Fibroblast of the conjunctiva (primary cell): ENCODE results near the gene SH3BGRL2.
"Not testable (repeated sequence)": the region's sequence is repeated elsewhere in the genome, so short reads cannot be mapped to it uniquely, and the experiment has no call there.

Experiments
- DNase-seq: peaks from one replicate; pipeline ENCODE4 v3.0.0-alpha.2; 2010; ENCODE audit warnings: low read depth

Gene SH3BGRL2

DNA sequence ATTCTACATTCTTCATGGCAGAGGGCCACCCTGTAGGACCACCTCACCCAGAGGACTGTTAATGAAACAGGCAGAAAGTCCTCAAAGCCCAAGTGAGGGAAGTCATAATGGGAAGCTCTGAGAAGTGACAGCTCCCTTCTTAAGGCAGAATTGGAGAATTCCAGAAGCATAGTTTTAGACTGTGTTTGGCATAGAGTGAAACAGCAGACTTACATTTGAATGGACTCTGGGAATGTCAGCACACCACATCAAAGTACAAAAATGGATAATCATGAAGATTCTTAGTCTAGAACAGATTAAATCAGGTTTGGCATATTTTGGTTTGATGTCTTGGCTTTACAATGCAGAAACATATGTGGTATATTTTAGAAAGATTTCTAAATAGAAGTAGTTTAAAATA lies 17.9 kb downstream of the SH3BGRL2 start:
- DNase-seq: no peak

DNA sequence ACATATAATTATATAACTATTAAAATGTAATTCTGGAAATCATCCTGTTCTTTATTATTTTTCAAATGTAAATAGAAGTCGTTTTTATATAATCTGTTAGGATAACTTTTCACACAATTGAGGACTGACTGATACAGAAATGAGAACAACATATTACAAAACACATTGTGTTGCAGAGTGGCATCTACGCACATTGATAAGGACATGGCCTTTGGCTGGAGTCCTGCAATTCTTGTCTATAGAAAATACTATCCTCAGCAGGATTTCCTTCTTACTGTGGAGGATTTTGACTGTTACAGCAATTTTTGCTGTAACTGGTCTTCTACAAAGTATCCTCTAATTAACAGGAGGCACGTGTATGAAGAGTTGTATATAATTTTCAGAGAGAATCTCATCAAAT lies 19.8 kb downstream of the SH3BGRL2 start:
- DNase-seq: no peak

DNA sequence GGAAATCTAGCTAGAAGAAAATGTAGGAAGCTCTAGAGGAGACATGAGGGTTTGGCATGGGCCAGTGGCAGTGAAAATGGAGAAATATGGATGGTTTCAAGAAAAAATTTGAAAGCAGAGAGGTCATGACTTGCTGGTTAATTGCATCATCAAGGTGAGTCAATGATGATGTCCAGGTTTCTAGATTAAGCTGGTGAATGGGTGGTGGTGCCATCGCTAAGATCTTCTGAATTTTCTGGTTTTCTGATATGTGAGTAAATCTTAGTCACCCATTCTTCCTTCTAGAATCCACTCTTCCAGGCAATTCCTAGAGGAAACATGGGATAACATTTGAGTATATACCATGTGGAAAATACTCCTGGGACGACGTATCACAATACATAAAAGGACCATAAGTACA lies 25.0 kb downstream of the SH3BGRL2 start:
- no peak for DNase-seq

DNA sequence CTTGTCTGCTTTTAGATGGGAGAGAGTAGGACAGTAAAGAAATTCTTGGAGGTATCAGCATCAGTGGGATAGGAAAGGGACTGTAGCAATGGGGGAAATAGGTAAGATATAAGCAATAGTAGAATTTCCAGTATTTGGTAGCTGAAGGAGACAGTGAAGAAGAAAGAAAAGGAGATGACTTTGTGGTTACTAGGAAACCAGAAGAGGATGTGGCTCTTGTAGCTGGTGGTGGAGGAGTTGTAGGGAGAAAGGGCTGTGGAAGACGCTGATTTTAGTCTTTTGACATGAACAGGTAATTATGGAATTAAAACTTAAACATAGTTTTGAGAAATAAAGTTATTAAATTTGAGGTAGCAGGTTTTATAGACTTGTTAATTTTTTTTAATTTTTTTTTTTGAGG lies 26.1 kb downstream of the SH3BGRL2 start:
- DNase-seq: no peak

DNA sequence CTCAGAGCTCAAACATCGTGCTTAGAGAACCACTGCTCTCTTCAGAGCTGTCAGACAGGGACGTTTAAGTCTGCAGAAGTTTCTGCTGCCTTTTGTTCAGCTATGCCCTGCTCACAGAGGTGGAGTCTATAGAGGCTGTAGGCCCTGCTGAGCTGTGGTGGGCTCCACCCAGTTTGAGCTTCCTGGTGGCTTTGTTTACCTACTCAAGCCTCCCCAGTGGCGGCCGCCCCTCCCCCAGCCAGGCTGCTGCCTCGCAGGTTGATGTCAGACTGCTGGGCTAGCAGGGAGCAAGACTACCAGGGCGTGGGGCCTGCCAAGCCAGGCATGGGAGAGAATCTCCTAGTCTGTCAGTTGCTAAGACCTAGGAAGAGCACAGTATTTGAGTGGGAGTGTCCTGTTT lies 32.5 kb downstream of the SH3BGRL2 start:
- DNase-seq: not testable (repeated sequence)

DNA sequence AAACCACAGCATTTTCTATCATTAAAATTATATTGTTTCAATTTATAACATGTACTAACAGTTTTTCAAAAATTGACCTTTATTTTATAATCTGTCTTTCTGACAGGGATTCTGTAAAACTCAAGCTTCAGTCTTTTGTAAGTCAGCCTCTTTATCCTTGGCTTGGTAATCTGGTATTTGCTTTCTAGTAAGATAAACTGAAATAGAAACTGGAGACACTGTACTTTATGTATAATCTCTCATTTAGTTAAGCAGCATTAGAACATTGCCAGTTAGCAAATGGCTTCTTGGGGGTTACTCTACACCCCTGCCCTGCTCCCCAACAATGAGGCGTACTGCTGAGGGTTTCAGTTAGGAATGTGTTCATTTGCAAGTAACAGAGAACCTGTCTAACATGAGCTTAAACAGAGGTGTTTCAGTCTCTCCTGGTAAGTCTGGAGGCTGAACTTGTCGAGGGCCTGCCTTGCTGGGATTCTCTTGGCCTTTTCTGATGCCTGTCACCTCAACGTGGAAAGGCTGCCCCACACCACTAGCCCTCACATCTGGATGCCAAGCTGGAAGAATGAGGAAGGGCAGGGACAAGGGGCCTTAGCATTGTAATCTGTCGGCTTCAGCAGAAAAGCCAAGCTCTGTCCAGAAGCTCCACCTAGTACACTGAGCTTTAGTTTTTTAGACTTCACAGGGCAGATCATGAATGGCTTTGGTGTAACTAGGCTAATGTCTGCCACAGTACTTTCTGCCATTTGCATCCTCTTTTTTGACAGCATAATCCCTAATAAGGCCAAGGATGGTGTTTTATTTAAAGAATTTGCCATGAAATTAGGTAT lies 34.8 kb downstream of the SH3BGRL2 start:
- no peak for DNase-seq

DNA sequence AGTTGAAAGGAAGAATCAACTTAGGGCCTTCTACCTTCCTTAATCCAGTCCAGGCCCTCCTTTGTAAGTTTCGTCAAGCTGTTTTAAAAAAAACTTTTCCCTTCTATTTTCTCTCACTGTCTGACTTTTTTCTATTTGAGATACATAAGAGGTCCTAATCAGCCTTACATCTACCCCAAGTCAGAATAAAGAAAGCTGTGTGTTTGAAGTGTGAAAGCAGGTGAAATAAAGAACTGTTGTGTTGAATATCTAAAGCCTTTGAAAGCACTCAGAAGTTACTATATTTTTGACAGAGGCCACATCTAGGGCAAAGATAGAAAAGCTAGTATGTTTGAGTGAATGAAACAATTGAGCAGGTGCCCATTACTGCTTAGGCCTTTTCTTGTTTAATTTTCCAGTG lies 35.5 kb downstream of the SH3BGRL2 start:
- no peak for DNase-seq

DNA sequence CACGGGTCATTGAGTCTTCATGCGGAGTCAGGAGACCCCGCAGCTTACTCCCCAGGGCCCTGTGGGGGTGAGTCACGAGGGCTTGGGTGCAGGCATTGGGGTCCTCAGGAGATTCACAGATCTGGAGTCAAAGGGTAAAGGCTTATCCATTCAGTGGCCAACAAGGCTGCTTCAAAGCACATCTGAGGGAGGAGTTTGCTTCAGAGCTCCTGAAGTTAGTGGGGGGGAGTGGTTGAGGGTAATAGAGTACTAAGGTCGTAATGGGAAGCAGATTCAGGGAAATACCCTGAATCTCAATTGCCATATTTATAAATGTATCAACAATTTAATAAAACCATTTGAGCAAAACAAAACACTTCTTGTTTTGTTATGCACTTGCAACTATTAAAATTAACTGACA lies 37.3 kb downstream of the SH3BGRL2 start:
- no peak for DNase-seq

DNA sequence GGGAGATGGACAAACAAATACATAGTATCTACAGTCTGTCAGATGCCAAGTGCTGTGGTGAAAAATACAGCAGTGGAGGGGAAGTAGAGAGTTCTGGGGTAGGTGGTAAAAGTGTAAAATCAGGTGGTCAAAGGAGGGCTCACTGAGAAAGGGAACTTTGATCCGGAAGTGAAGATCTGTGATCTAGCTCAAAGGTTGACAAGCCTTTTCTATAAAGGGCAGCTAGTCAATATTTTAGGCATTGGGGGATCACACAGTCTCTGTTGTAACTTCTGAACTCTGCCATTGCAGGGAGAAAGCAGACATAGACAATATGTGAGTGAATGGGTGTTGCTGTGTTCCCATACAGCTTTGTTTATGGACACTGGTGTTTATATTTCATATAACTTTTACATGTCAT lies 38.6 kb downstream of the SH3BGRL2 start:
- no peak for DNase-seq

DNA sequence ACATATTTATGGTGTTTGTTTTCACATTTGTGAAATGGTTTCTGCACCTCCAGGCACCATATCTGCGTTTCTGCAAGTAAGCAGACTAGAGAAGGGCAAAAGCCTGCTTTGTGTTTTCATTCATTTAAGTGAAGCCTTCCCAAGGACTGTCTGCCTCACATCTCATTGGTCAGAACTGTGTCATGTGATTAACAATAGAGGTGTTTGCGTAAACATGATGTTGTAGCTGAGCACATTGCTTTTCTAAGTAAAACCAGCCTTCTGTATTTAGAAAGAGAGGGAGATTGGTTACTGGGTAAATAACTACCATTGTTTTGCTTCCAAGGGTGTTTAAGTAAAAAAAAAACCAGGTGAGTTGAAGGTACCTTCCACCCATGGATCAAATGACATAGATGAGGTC lies 39.7 kb downstream of the SH3BGRL2 start:
- DNase-seq: no peak

DNA sequence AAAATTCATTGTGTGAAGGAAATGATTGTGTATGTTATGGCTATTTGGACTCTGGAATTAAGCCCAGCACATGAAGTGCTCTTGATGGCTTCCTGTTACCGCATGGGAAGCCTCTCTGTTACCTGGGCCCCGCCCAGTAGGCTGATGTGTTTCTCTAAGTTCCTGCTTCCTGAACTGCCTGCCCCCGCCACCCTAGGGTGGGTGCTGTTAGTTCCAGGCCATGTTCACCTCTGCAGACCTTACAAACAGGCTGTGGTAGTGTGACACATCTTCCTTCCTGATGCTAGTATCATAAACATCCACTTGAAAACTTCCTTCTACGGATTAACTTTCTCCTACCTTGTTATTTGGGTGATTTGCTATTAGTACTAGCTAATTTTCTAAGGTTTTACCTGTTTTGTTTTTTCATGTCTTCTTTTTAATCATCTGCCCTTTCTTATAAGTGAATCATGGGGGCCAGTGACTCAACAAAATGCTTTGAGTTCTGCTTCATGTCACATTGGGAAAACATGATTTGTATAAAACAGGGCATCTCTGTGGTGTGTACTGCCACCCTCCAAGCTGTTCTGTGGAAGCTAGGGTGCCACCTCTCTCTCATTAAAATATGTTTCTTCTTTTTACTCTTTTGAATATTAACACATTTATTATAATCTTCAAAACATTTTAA lies 40.6 kb downstream of the SH3BGRL2 start:
- no peak for DNase-seq

DNA sequence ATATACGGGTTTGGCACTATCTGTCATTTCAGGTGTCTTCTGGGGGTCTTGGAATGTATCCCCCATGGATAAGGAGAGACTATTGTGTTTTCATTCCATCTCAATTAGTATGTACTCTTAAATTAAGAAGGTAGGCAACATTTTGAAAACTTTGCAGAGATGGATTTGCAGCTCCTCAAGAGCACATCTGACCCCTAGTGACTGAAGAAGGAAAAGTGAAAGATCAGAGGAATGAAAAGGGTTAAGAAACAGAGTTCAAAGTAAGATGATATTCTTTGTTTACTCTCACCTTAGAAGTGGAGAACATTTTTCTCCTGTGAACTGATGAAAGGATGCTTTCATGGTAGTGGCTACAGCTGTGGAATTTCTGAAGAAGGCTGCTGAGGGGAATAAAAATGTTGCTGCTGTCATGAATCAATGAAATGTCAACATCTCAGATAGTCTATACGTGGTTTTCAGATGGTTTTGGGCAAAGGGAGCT lies 41.5 kb downstream of the SH3BGRL2 start:
- peak; percentile 10 for DNase-seq

DNA sequence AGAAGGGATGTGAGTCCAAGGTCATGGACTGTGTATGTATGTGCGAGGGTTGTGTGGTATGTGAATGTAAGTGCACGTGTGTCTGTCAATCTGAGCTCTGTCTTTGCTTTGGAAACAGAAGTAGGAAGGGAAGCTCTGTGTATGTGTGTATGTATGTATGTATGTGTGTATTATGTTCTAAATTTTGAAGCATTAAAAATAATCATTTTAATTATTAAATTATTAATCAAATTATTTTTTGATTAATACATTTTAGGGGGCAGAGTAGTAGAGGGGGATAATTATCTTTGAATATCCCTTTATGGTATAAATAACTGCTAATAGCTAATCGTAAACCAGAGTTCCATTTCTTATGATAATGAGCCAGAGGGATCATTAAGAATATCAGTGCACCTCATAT lies 42.8 kb downstream of the SH3BGRL2 start:
- no peak for DNase-seq

DNA sequence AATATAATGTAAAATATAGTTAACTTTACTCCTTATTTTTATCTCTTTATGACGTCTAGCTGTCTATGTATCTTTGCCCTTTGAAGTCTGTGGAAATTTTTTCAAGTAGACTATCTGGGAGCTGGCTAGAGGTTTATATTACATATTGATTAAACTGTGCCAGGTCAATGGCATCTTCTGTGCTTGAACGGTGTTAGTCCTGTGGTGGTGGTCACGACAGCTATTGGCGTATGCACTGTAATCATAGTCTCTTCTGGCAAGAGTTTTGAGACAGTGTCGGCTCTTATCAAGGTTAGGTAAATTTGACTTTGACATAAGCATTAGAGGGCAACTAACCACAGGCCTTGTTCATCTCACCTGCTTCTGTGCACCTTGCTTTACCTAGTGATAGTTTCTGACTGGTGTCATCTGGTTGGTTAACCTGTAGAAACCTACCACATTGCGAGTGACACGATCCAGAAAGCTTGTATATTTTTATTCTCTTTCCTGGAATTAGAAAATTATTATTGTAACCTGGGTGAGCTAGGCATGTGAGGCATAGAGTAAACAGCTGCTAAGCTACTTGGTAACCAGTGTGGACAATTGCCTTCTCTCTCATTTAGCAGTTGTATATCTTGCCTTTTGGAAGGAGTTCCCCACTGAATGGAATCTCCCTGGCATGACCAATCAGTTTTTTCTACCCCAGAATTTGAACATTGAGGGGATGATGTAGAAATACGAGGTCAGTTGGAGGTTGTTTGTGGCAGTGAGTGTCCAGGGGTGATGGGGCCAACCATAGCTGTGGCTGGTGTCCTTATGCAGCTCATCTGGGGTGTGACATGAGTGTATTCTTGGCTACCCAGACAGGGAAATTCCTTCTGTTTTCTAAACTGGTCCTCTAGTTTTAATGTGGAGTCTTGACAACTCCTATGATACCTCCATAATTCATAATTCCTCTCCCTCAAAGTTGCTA lies 45.9 kb downstream of the SH3BGRL2 start:
- DNase-seq: no peak

DNA sequence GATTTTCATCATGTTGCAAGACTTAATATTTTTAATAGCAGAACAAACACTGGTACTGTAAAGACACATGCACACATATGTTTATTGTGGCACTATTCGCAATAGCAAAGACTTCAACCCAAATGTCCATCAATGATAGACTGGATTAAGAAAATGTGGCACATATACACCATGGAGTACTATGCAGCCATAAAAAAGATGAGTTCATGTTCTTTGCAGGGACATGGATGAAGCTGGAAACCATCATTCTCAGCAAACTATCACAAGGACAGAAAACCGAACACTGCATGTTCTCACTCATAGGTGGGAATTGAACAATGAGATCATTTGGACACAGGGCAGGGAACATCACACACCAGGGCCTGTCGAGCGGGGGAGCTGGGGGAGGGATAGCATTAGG lies 51.6 kb downstream of the SH3BGRL2 start:
- DNase-seq: not testable (repeated sequence)

DNA sequence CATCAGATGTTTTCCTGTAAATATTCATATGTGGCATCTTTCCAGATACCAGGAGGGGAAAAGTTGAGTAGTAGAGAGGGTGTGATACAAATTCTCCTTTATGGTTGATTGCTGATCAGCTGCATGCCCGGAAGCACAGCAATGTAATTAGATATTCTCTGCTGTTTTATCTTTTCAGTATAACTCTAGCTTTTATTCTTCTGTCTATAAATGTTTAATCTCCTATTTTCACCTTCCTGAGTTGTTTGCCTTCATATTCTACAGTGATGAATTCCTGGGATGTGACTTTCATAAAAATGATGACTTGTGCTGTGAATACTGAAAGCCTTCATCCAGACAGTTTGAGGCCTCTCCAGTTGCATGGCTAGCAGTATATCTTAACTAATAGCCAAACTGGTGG lies 53.7 kb downstream of the SH3BGRL2 start:
- DNase-seq: no peak

DNA sequence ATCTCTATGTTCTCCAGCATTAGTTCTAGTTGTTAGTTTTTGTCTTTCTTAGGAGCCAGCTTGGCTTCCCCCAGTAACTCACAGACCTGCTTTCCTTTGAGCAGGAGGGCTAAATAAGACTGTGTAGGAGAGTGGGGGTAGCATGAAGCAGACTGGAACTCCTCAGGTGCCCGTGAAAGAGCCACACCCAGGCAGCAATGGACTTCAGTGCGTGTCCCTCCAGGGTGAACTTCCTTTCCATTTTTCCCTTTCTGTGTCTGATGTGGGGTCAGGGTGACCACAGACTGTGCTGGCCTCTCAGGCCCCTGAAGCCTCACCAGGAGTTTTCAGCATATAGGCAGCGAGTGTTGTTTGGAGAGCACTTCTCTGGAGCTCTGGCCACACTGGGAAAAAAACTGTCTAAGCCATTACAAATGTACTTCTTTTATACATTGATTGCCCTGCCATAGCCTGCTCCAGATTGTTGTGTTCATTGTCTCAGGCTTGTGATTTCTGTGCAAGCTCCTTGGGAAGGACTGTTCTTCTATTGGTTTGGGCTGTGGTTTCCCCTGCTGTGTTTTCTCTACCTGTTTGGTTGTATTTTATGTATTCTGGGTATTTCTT lies 55.7 kb downstream of the SH3BGRL2 start:
- no peak for DNase-seq

DNA sequence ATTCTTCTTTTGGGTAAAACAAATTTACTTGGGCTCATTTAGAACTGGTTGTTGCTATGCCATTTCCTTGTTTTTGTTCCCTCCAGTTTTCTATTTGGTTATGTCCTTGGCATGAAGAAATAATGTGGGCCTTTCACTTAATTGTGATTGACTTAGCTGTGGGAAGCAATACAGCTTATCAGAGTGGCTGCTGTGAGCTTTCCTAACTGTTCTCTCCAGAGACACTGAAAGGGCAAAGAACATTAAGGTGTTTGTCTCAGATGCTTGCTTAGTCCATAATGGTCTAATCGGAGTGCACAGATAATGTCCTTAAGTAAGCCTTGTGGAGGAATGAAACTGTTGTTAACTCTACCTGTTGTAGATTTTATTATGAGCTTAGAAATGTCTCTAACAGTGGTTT lies 56.6 kb downstream of the SH3BGRL2 start:
- no peak for DNase-seq

DNA sequence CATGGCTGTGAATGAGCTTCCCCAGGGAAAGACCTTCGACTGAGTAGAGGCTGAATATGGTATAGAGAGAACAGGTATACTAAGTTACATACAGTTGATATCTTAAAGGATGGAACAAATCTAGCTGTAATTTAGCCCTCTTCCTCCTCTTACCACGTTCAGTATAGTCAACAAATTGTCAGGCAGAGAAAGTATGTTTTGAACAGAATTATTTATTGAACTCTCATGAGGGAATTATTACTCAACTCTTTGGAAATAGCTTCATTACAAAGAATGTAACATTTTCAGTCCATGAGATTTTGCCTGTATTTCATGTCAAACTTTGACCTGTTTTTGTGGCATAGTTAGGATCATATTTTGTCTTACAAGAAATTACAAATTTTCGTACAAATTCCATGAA lies 63.0 kb downstream of the SH3BGRL2 start:
- no peak for DNase-seq

DNA sequence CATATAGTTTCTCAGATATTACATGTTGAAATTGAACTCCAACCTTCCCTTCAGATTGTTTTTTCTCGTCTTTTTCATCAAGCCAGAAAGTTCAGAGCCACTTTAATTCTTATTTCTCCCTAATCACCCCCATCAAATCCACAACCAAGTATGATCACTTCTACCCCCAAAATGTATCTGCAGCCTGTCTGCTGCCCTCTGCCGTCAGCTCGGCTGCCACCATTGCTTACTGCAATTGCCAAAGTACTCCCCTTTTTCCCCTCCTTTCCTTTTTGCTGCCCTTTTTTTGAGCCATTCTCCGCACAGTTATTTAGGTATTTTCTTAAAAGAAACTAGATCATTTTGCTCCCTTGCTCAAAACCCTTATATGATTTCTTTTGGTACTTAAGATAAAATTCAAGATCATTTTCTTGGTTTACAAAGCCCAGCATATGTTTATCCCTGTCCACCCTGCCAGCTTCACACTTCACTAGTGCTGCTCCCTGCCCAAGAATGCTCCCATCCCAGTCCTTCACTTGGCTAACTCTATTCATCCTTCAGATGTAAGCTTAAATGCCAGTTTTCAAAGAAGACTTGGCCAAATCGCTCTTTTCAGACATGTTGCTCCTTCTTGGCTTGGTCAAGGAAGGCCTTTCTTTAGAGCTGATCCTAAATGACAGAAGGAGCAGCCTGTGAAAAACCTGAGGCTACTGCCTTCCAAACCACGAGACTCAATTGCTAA lies 63.7 kb downstream of the SH3BGRL2 start:
- no peak for DNase-seq

DNA sequence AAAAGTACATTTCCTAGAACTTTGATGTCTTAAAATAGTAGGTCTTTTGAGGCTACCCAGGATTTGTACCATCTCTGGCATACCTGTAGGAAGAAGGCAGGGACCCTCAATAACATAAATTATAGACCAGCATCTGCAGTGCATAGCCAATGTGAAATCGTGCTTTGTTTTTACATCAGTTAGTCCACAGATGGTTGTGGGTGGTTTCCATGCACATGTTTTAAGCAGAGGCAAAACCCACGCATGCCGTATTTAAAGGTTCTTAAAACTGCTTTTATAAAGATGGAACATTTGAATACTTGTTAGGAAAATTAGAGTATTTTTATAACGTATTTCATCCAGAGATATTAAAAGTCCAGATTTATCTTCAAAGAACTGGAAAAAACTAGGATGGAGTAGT lies 66.3 kb downstream of the SH3BGRL2 start:
- DNase-seq: no peak
